ENCODE data around the gene CHCHD3.

CHCHD3 gene

DNA sequence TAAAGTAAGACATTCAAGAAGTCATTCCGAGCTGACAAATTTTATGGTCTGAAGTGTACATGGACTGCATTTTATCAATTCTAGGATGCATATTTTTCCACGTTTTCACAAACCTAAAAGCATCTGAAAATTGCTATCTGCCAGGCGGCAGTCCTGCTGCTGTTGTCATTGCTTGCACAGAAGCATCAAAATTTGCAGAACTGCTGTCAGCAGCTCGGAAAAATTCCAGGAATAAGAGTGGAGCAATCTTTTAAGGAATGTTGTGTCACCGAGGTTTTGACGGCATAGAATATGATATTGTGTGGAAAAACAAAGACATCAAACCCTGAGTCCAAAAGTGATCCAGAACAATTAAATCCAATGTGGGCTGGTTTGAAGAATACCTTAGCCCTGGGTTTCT lies 61.4 kb downstream of the CHCHD3 start:
- no peak overlapping the region for H3K27ac Mint-ChIP-seq
- H3K4me3 Mint-ChIP-seq: no peak overlapping the region
- H3K36me3 Mint-ChIP-seq (ENCODE audit: low read depth): peaks cover 49% of the 10 kb centered on the region
- no peaks in the 10 kb centered on the region for H3K9me3 Mint-ChIP-seq
- H3K4me1 Mint-ChIP-seq (ENCODE audit: low read depth): no peaks in the 10 kb centered on the region
- H3K27me3 Mint-ChIP-seq: no peaks in the 10 kb centered on the region

DNA sequence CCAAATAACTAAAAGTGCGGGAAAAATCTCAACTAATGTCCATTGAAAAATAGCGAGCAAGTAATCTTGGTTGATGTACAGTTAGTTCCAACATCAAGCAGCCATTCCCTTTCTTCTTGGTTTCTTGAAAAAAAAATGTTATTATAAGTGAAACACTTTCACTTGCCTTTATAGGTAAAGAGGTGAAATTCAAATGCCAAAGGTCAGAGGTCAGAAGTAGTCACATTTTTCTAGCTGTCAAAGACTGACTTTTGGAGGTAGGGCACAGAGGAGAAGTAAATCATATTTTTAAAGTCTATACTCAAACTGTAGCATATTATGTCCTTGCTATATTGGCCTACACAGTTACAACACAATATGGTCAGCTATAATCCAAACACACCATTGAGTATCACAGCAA lies 62.3 kb downstream of the CHCHD3 start:
- H3K4me1 Mint-ChIP-seq (ENCODE audit: low read depth): peaks cover 2% of the 10 kb centered on the region
- H3K27ac Mint-ChIP-seq: no peak overlapping the region
- H3K4me3 Mint-ChIP-seq: no peak overlapping the region
- no peaks in the 10 kb centered on the region for H3K9me3 Mint-ChIP-seq
- peaks cover 51% of the 10 kb centered on the region for H3K36me3 Mint-ChIP-seq (ENCODE audit: low read depth)
- no peaks in the 10 kb centered on the region for H3K27me3 Mint-ChIP-seq

DNA sequence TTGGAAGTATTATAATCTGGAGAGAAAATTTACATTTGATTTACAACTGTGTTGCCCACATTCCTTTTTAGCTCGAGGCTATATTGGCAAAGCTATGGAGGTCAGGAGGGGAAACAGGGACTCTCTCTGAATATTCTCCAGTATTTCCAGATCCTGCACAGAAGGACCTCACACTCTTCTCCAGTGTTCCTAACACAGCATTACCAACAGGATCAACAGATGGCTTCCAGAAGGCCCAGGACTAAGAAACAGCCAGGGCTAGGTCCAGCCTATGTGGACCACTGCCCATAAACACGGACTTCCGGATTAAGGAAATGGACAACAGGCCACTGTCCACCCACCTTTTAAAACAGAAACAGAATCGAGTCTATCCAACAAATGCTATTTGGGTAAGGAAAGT lies 65.3 kb downstream of the CHCHD3 start:
- no peaks in the 10 kb centered on the region for H3K27me3 Mint-ChIP-seq
- peaks cover 46% of the 10 kb centered on the region for H3K36me3 Mint-ChIP-seq (ENCODE audit: low read depth)

DNA sequence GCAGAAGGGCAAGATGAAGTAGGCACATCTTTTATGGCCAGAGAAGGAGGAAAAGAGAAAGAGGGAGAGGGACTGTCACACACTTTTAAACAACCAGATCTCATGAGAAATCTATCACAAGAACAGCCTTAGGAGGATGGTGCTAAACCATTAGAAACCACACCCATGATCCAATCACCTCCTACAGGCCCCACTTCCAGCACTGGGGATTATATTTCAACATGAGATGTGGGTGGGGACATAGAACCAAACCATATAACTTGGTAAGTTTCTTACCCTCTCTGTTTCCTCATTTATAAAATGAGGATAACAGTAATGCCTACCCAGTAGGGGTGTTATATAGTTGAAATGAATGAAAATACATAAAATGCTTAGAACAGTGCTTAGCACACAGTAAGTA lies 66.0 kb downstream of the CHCHD3 start:
- H3K36me3 Mint-ChIP-seq (ENCODE audit: low read depth): peaks cover 44% of the 10 kb centered on the region
- H3K9me3 Mint-ChIP-seq: peaks cover 1% of the 10 kb centered on the region
- no peak overlapping the region for H3K4me3 Mint-ChIP-seq
- H3K4me1 Mint-ChIP-seq (ENCODE audit: low read depth): peaks cover 3% of the 10 kb centered on the region
- H3K27ac Mint-ChIP-seq: no peak overlapping the region
- no peaks in the 10 kb centered on the region for H3K27me3 Mint-ChIP-seq

More for the DNA sequence above, 65.3 kb downstream of the CHCHD3 start:
- H3K4me1 Mint-ChIP-seq (ENCODE audit: low read depth): peaks cover 3% of the 10 kb centered on the region
- H3K27ac Mint-ChIP-seq: no peak overlapping the region
- H3K4me3 Mint-ChIP-seq: no peak overlapping the region
- H3K9me3 Mint-ChIP-seq: no peaks in the 10 kb centered on the region

DNA sequence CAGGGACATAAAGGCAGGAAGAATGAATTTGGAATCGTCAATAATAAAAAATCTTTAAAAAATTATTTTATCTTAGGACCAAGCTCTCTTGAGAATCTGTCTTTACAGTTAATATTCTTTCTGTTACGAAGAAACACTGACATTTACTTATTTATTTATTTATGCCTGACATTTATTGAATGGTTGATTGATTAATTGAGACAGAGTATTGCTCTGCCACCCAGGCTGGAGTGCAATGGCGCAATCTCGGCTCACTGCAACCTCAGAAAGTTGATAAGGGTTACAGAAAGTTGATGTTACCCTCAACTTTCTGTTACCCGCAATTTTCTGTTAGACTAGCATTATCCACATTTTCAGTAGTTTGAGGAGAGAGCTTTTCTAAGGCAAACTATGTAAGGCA lies 70.1 kb downstream of the CHCHD3 start:
- Mint-ChIP-seq H3K4me1 (ENCODE audit: low read depth) (peaks cover 8% of the 10 kb centered on the region), H3K27ac (no peak overlapping the region), H3K9me3 (peaks cover 13% of the 10 kb centered on the region), H3K36me3 (ENCODE audit: low read depth) (peaks cover 63% of the 10 kb centered on the region), H3K4me3 (no peak overlapping the region), H3K27me3 (no peaks in the 10 kb centered on the region)

DNA sequence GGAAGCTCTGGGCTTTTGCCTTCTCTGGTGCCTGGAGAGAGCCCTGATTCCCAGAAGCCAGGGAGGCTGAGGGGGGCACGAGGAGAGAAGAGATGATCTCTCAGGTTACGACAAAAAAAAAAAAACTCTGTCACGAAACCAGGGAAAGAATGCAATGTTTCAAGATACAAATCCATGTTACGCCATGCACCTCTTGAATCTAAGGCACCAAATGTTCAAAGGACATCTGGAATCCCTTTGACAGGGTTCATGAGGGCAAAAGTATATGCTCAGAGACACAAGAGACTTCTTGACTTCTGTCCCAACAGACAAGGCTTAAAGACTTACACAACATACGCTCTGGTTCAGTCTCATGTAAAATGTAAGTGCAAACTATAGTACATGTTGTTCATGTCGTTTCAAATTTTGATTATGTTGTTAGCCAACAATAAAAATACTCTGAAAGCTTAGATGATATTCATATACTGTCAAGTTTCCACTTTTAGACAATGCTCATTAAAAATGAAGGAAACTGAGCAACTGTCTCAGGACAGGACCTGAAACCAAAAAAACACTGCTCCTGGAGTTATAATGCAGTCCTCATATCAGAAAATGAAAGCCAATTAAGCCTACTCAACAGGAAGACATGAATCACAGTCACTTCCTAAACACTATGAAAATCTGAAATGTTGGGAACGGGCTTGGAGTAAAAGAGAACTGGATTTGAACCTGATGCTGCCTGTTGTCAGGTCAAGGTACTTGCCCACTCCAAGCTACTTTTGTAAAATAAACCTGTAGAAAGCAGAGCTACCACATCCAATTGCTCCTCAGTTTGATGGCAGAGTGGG lies 72.3 kb downstream of the CHCHD3 start:
- Mint-ChIP-seq H3K36me3 (ENCODE audit: low read depth) (peaks cover 62% of the 10 kb centered on the region), H3K4me3 (no peak overlapping the region), H3K4me1 (ENCODE audit: low read depth) (peaks cover 7% of the 10 kb centered on the region), H3K9me3 (peaks cover 13% of the 10 kb centered on the region), H3K27ac (no peak overlapping the region), H3K27me3 (no peaks in the 10 kb centered on the region)

DNA sequence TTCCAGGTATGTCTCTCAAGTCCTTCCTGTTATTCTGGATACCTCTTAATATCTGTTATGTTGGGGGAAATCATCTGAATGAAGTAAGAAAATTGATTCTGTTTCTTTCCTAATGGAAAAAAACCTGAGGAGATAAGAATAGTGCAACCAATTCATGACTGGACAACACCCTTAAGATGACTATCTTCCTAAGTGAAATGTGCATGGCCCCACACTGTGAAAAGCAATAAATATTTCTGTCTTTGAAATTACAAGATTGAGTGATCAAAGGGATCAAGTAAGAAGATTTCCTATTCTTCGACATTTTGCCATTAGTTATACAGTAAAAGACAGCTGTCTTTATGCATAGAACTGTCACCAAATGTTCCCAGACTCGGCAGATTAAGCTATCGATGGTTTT lies 73.9 kb downstream of the CHCHD3 start:
- H3K36me3 Mint-ChIP-seq (ENCODE audit: low read depth): peaks cover 56% of the 10 kb centered on the region
- no peaks in the 10 kb centered on the region for H3K27me3 Mint-ChIP-seq
- H3K4me1 Mint-ChIP-seq (ENCODE audit: low read depth): peaks cover 13% of the 10 kb centered on the region
- no peak overlapping the region for H3K27ac Mint-ChIP-seq
- H3K9me3 Mint-ChIP-seq: peaks cover 13% of the 10 kb centered on the region
- no peak overlapping the region for H3K4me3 Mint-ChIP-seq

DNA sequence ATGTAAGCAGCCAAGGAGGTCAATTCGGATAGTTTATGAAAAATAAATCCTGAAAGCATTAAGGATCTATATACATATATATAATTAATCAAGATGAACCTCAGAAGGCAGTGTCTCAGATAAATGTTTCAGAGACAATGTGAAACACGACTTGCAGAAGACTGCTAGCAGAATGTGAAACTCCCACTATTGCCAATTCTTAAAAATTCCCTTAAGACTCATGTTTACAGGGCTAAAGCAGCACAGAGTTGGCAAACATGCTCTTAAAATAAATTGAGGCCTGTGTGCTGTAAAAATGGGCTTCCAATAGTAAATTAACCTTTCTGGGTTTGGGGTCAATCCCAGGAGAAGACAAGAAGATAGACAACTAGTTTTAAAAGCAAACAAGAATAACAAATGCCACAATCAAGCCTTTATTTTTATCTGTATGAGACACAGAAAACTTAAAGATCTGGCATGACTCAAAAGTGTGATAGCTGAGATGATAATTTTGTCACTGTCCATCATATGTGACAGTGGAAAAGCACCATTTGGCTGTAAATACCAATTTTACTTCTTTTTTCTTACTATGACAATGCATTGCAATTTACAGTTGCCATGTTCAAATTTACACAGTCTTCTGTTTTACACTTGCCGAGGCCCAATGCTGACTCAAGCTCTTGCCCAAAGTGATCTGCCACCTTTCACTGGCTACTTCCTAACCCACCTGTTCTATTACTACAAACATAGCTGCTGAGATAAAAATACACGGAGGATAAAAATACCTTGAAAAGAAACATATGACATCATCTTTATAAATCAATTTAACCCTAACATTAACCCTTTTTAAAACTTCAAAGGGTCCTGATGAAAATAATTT lies 78.6 kb downstream of the CHCHD3 start:
- peaks cover 39% of the 10 kb centered on the region for H3K36me3 Mint-ChIP-seq (ENCODE audit: low read depth)
- peaks cover 9% of the 10 kb centered on the region for H3K9me3 Mint-ChIP-seq
- no peak overlapping the region for H3K4me3 Mint-ChIP-seq
- no peaks in the 10 kb centered on the region for H3K27me3 Mint-ChIP-seq
- no peak overlapping the region for H3K27ac Mint-ChIP-seq
- peaks cover 24% of the 10 kb centered on the region for H3K4me1 Mint-ChIP-seq (ENCODE audit: low read depth)

DNA sequence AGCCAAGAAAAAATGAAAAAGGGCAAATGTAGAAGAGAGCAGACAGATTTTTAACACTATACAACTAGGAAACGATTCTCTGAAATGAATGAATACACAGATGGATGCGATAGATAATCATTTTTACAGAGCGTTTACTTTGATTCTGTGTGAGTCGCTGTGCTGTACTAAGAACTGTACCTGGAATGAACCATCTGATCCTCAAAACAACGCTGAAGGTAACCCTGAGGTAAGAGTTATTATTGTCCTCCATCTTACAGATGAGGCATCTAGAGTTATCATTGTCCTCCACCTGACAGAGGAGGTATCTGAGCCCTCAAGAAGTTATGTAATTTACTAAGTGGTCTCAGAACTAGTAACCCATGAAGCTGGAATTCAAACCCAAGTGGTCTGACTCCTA lies 80.2 kb downstream of the CHCHD3 start:
- H3K27me3 Mint-ChIP-seq: no peaks in the 10 kb centered on the region
- peaks cover 24% of the 10 kb centered on the region for H3K36me3 Mint-ChIP-seq (ENCODE audit: low read depth)
- H3K9me3 Mint-ChIP-seq: no peaks in the 10 kb centered on the region
- H3K4me1 Mint-ChIP-seq (ENCODE audit: low read depth): peaks cover 24% of the 10 kb centered on the region
- no peak overlapping the region for H3K4me3 Mint-ChIP-seq
- no peak overlapping the region for H3K27ac Mint-ChIP-seq

DNA sequence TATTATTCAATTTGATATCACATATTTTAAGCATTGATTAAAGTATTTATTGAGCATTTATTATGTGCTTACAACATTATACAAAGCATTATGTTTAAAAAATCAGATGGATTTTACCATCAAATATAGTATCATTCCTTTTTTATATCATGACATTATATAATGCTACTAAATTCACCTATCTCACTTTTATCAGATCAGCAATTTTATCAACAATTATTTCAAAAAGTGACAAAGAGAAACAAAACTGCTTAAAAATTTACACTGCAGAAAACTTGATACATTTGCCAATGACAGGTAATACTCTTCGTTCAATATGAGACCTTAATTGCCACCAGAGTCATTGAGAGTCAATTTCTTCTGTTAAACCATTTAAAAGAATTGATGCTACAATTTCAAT lies 82.0 kb downstream of the CHCHD3 start:
- H3K27ac Mint-ChIP-seq: no peak overlapping the region
- no peak overlapping the region for H3K4me3 Mint-ChIP-seq
- peaks cover 31% of the 10 kb centered on the region for H3K4me1 Mint-ChIP-seq (ENCODE audit: low read depth)
- no peaks in the 10 kb centered on the region for H3K9me3 Mint-ChIP-seq
- H3K36me3 Mint-ChIP-seq (ENCODE audit: low read depth): peaks cover 18% of the 10 kb centered on the region
- H3K27me3 Mint-ChIP-seq: no peaks in the 10 kb centered on the region

DNA sequence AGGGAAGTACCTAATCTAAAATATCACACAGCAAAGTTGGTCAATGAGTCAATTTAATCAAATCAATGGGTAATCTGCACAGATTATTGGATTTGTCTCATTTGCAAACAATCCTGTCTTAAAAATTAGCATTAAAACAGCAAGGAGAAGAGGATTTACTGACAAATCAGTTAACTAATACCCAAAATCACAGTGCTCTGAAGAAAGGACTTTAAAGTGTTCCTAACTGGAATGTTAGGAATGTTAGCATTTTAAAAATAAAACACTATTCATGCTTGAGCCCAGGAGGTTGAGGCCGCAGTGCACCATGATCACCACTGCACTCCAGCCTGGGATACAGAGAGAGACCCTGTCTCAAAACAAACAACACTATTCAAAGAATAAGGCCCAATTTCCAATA lies 83.1 kb downstream of the CHCHD3 start:
- Mint-ChIP-seq H3K27ac (no peak overlapping the region), H3K9me3 (no peaks in the 10 kb centered on the region), H3K4me1 (ENCODE audit: low read depth) (peaks cover 27% of the 10 kb centered on the region), H3K4me3 (no peak overlapping the region), H3K27me3 (no peaks in the 10 kb centered on the region), H3K36me3 (ENCODE audit: low read depth) (peaks cover 12% of the 10 kb centered on the region)

DNA sequence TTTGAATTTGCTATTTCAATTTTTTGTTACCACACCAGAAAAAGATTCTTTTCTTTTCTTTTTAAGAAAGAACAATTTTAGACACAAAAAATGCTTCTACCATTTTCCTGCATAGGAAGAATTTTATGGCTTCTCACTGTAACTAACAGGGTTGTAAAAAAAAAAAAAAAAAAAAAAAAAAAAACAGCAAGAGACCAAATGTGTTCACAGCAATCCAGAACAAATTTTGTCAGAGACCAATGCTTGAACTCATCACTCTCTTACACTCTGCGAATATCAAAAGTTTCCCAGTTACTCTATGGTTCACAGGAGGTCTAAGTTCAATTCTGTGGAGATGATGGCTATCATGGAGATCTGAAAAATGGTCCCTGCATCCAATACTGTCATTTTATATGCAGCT lies 84.4 kb downstream of the CHCHD3 start:
- Mint-ChIP-seq H3K4me1 (ENCODE audit: low read depth) (peaks cover 19% of the 10 kb centered on the region), H3K4me3 (no peak overlapping the region), H3K9me3 (no peaks in the 10 kb centered on the region), H3K27me3 (no peaks in the 10 kb centered on the region), H3K36me3 (ENCODE audit: low read depth) (peaks cover 8% of the 10 kb centered on the region), H3K27ac (no peak overlapping the region)

DNA sequence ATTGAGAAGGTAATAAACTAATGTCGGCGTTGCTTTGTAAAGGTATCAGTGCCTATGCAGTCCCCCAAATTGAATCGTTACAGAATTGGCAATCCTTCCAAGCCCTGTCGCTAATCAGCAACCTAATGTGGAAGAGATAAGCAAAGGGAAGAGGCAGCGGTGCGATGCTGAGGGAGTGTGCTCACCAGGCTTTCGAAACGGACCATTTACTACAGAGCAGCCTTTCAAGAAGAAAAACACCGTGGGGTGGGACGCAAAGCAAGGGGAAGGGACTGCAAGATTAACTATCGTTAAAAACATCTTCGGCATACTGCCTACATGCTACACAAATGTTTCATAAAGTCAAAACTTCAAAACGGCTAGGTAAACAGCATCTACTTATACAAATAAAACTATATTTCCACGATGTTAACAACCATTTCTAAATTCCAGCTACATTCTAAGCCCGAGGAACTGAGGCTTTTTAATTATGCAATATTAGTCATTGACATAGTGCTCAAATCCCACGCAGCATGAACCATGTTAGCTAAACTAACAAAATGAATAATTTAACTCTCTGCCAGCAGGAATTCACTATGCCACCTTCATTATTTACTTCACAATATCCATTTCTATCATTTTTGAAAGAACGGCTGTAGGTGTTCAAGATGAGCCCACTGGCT lies 85.2 kb downstream of the CHCHD3 start:
- Mint-ChIP-seq H3K4me1 (ENCODE audit: low read depth) (peaks cover 17% of the 10 kb centered on the region), H3K27ac (no peak overlapping the region), H3K27me3 (no peaks in the 10 kb centered on the region), H3K4me3 (no peak overlapping the region), H3K36me3 (ENCODE audit: low read depth) (peaks cover 7% of the 10 kb centered on the region), H3K9me3 (no peaks in the 10 kb centered on the region)

DNA sequence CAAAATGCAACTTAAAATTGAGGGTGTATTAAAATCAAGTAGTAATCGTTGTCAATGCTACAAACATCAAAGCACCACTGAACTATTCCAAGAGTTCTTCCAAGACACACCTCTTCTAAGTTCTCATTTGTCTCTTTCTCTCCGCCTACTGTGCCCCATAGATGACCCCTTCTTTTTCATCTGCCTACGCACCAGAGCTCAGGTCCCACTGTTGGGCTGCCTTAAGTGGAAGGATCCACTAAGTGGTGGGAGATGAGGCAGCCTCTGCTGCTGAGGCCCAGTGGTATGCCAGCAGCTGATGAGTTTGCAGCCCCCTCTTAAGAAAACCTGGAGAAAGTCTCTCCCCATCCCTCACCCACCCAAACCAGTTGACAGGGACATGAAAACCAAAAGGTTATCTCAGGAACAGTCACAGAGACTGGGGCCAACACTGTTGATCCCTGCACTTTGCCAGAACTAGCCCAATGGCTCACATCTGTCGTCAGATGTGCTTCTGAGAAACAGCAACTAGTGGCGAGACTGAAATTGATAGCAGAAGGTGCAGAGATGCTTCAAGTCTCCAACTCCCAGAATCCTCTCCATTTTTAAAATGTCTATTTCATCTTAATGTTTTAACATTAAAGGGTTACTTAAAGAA lies 88.4 kb downstream of the CHCHD3 start:
- Mint-ChIP-seq H3K9me3 (no peaks in the 10 kb centered on the region), H3K4me1 (ENCODE audit: low read depth) (peaks cover 8% of the 10 kb centered on the region), H3K27ac (no peak overlapping the region), H3K4me3 (no peak overlapping the region), H3K36me3 (ENCODE audit: low read depth) (peaks cover 5% of the 10 kb centered on the region), H3K27me3 (no peaks in the 10 kb centered on the region)

Measured in stimulated activated naive CD8-positive, alpha-beta T cell treated with anti-CD3 and anti-CD28 coated beads, Interleukin-15, Interleukin-2, amounts not matched to agents 100 ng/mL and 50 ng/mL, for 24 hours (primary cell).